Endometrial microvascular endothelial cells (primary cell): Measurements from ENCODE around the gene KCNH4. TPM values are rescaled to one million over a fixed set of nuclear protein-coding genes. Genes with fewer than 3 reads are reported as not detected.
"Not testable (repeated sequence)": the region's sequence is repeated elsewhere in the genome, so short reads cannot be mapped to it uniquely, and the experiment has no call there.

Source experiments
- in situ Hi-C: cut with HindIII; loops from 2 replicates; pipeline ENCODE4 v1.10.0; 2017; ENCODE audit warnings: low sequenced_read_pairs, low pct_unique_long_range_greater_than_20kb; ENCODE audit errors: inconsistent ontology term
- total RNA-seq: library from RNA; depleted of rRNA; stranded (reverse); fragments of >200 nt; gene quantifications from one replicate; pipeline ENCODE4 v1.2.3, GENCODE V29; 2015; ENCODE audit errors: inconsistent ontology term

The KCNH4 gene
- total RNA-seq, 1 donor from 2014 or later: not detected

DNA sequence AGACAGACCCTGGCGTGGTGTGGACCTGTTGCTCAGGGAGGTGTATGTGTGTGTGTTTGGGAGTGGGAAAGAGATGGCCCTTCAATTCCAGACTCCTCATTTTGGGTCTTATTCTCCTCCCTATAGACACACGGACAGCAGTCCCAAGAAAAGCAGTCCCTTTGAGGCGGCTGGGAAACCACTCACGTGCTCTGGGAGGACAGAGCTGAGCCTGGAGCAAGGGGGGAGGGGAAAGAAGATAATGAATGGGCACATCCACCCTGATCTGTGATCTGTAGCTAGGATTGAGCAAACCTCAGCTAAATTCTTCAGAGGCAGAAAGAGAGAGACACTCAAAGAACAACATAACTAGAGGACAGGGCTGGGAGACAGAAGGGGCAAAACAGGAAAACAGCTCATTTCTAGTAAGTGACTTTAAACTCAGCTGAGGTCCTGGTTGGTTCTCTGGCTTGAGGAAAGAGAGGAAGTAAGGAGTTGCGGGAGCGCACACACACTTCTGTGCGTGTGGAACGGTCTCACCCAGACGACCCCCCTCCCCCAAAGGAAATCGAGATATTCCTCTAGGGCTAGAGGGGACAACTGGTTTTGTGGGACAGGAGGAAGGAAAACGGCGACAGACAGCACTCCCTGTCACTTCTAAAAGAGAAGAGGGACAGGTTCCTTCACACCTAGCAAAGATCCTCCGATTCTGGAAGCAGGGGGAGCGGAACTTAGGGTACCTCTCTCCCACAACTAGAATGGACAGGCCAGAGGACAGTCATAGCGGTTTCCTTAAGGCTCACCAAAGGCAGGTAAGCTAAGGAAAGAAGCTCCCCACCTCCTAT is 26.8 kb downstream of the KCNH4 start:
- in situ Hi-C loops: no loop called here

DNA sequence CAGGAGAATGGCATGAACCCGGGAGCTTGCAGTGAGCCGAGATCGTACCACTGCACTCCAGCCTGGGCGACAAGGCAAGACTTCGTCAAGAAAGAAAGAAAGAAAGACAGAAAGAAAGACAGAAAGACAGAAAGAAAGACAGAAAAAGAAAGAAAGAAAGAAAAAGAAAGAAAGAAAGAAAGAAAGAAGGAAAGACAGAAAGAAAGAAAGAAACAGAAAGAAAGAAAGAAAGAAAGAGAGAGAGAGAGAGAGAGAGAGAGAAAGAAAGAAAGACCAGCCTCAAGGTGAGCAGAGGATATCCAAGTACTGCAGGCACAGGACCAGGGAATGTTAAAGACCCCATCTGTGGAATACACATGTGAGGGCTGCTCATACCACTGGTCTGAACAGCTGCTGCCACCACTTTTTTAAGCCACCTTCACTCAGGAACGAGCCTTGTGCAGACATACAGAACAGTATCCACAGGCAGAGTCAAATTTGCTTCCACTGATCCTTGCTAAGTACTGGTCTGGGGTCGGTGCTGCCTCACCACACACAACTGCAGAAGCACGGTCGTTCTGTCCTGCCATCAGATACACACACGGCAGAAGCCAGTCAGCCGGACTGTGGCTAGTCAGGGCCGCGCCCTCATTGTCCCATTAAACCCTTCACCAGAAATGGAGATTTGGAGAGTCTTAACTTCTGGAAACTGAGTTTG is 33.9 kb downstream of the KCNH4 start:
- in situ Hi-C loops: no loop called here

DNA sequence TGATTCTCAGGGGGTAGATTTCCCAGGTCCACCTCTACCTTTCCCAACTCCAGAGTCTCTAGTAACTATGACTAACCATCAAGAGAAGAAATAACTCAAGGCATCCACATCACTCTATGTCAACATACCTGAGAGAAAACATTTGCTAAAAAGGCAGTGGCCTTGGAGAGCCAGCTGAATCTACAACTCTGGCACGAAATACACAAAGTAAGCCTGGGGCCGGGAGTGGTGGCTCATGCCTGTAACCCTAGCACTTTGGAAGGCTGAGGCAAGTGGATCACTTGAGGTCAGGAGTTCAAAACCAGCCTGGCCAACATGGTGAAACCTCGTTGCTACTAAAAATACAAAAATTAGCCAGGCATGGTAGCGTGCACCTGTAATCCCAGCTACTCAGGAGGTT is 37.8 kb downstream of the KCNH4 start:
- in situ Hi-C loops: not testable (repeated sequence)

DNA sequence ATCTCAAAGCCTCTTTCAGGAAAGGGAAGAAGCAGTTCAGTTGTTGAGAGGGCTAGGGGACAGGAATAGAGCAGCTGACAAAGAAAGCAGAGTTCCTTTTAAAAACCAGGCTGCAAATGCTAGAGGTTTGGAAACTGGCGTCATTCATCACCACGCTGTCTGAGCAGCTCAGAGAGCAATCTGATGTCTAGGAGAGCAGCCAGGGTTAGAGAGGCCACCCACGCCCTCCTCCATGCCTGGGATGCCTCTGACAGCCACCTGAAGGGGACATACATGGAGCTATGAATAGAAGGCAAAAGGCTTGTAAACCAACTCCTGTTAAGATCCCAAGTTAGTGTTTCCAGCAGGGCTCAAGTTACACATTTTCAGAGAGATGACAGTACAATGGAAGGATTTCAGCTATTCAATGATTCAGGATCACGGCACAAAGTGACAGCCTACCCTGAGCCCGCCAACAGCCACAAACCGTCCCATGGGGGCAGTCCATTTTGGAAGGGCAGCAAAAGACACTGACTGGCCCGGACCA is 38.5 kb downstream of the KCNH4 start:
- in situ Hi-C loops: no loop called here

DNA sequence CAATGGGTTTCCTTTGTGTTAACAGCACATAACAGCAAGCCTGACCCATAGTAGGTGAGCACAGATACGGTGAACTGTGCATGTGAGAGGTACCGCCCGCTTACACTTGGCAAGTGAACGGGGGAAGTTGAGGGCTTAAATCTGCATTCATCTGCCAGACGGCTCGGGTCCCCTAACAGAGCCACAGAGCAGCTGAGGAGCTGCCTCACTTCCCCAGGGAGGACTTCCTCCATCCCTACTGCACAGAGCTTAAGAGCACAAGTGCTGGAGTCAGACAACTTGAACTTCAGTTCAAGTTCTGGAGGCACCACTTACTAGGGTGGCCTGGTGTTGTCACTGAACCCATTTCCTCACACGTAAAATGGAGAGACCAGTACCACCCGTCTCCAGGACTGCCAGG is 39.6 kb downstream of the KCNH4 start:
- in situ Hi-C loops: no loop called here

DNA sequence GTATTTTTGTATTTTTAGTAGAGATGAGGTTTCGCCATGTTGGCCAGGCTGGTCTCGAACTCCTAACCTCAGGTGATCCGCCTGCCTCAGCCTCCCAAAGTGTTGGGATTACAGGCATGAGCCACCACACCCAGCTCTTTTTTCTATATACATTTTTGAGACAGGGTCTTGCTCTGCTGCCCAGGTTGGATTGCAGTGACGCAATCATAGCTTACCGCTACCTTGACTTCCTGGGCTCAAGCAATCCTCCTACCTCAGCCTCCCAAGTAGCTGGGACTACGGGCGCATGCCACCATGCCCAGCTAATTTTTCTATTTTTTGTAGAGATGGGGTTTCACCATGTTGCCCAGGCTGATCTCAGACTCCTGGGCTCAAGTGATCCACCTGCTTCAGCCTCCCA is 40.3 kb downstream of the KCNH4 start:
- in situ Hi-C loops: not testable (repeated sequence)

DNA sequence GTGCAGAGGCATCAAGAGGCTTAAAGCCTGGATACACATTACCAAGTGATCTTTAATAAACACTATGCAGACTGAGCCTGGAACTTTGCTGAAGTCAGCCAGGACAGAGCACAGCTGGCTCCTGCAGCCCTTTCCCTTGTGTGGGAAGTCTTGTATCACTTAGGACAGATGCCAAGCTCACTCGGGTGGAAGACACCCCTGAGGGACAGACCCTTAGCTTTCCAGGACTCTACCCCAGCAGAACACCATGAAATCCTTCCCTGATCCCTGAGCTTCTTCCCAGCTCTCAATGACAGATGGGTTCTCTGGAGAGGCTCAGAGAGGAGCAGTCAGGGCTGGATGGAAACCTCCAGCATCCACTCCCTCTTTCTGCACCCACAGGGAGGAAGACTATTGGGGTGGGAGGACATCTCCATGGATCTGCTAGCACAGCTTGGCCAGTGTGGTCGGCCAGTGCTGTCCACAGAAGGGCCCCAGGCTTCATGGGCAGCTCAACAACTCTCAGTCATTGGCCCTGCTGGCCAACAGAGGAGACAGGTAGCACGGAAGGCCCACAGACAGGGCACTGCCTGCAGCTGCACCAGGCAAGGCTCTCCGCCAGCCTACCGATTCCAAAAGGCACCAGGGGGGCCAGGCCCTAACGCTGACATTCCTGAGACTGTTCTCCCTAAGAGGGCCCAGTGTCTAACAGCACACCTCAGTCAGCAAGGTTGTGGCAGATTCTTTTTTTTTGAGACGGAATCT is 42.0 kb downstream of the KCNH4 start:
- in situ Hi-C loops: no loop called here

DNA sequence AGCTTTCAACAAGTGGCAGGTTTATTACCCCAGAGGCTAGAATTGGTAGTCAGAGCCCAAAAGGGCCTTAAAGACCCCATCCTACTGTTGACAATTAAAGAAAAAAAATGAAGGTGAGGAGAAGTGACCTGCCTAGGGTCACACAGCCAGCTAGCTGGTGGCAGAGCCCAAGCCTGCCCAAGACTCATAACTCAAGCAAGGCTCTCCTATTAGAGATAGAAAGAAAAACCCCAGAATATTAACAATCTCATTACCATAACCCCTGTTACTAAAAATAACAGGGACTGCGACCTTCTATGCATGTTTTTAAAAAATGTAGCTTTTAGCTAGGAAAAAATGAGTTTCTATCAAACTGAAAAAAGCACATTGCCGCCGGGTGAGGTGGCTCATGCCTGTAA is 44.3 kb downstream of the KCNH4 start:
- in situ Hi-C loops: no loop called here

DNA sequence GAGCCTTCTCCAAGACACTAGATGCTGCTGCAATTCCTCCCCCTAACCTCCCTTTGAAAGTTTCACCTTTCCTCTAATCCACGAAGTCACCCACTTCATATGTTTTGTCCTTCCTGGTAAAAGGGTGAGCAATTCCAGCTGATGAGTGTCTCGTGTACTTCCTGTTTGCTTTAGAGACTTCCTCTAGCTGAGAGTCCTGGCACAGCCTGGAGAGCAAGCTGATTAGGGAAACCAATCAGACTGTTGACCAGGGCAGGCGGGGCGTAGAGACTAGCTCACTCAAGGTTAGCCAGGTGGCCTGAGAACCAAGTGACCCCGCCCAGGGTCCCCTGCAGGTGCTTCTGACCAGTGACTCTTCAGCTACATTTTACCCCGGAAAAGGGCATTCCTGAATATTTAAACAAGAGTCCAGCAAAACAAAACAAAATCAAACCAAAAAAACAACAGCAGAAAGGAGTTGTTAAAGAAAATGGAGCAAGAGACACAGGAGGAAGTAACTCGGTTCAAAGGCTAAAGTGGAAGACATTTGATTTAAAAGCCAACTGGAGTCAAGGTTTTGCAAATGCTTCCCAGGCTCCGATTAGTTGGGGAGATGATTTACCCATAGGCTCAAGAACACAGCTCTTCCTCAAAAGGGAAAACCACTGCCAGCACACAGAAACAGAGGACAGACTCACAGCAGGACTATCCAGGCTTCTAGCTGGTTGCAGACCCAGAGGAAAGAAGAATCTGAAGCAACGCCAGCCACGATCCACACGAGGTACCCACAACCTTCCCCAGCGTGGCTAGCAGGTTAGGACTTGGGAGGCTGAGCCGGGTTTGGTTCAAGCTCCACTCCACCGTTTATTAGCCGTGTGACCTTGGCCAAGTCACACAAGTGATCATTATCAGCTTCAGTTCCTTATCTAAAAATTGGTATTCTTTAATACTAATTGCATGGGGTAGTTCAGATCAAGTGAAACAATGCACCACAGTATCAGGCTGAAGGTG is 45.0 kb downstream of the KCNH4 start:
- in situ Hi-C loops: no loop called here

DNA sequence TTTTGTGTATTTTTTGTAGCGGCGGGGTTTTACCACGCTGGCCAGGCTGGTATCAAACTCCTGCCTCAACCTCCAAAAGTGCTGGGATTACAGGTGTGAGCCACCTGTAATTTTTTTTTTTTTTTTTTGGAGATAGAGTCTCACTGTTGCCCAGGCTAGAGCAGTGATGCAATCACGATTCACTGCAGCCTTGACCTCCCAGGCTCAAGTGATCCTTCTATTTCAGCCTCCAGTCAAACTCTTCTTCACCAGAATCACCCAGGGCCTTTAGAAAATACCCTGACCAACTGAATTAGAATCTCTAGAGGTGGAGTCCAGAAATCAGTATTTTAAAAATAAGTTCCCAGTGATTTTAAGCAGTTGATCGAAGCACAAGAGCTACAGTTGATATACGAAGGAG is 45.8 kb downstream of the KCNH4 start:
- in situ Hi-C loops: no loop called here

DNA sequence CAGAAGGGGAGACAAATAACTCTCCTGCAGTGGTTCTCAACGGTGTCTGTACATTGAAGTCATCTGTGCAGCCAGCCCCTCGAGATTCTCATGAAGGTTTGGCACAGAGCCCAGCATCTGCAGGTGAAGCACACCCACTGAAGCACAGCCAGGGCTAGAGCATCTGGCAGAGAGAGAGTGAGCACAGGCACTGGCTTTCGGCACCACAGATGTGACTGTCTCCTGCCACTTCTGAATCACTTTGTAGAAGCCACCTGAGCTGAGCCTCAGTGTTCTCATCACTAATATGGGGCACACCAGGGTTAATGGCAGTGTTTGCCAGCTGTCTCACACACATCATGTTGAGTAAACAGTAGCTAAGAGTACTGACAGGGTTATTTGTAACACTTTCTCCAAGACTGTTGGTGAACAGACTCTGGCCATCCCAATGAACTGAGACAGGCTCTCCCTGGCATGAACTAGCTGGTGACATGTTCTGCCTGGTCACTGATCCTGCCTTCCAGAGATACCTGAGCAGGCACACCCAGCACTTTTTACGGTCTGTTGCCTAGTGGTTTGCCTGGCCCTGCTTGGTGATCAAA is 47.4 kb downstream of the KCNH4 start:
- in situ Hi-C loops: no loop called here

DNA sequence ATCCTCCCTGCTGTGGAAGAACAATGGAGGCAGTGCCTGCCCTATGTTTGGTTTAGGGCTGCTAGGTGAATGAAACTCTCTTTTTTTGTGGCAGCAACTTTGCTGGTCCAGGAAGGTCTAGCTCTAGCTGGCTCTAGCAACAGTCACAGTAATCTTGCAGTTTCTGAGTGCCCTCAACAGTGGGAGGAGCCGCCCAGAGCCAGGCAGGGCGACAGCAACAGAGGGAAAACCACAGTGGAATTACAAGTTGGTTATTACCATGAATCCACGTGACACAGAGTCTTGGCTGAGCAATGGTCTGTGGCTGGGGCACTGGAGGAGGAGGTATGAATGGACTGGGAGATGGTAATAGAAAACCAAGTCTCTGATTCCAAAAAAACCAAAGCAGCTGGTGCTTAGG is 48.0 kb downstream of the KCNH4 start:
- in situ Hi-C loops: no loop called here

DNA sequence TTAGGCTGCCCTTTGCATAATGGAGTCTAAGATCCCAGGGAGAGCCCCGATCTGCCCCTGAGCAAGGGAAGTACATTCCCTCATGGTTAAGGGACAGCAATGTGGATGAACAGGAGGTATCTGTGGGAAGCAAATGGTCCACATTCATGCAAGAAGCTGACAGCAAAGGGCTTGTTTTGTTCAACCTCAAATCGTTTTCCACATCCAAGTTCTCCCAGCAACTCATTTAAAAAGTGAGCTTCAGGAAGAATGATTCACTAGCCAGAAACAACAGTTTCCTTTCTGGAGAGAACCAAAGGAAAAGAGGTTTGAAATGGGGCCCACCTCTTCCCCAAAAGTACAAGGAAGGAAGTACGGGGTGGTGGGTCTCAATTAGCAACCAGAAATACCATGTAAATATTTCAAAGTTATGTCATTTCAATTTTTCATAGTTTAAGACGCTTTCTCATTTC is 48.9 kb downstream of the KCNH4 start:
- in situ Hi-C loops: no loop called here

DNA sequence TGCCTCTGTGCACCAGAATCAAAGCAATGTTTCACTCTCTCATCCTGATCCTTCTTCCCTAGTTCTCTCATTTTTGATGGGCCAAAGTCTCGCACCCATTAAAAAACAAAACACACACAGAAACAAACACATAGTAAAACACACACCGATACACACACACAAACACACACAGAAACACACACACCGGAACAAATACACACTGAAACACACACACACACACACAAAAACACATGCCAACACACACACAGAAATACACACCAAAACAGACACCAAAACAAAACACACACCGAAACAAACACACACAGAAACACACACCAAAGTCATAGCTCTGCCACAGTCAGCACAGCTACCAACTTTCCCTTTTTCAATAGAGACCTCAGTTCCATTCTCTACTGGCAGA is 49.7 kb downstream of the KCNH4 start:
- in situ Hi-C loops: no loop called here

DNA sequence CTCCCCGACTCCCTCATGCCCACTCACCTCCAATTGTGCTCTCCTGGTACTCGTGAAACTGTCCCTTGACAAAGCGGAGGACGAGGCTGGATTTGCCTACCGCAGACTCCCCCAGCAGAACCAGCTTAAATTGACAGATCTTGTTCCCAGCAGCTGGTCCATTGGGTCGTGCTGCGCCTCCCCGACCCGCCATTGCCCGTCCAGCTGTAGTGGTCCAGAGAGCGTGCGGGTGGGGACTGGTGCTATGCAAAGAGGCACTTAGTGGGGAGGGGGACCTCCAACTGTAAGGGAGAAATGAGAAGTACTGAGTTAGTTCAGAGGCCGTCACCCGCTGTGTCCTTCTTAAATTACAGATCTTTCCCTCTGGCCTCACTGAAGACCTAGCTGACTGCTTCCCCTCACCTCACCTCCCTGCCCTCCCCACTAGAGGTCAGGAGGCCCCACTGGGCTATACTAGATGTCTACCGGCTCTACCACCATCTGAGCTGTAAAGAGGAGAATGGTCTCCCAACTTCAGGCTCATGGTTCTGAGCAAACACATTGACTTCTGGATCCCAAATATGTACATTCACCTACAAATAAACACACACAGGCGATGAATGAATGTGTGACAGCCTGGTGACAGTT is 50.5 kb downstream of the KCNH4 start:
- in situ Hi-C loops: no loop called here

DNA sequence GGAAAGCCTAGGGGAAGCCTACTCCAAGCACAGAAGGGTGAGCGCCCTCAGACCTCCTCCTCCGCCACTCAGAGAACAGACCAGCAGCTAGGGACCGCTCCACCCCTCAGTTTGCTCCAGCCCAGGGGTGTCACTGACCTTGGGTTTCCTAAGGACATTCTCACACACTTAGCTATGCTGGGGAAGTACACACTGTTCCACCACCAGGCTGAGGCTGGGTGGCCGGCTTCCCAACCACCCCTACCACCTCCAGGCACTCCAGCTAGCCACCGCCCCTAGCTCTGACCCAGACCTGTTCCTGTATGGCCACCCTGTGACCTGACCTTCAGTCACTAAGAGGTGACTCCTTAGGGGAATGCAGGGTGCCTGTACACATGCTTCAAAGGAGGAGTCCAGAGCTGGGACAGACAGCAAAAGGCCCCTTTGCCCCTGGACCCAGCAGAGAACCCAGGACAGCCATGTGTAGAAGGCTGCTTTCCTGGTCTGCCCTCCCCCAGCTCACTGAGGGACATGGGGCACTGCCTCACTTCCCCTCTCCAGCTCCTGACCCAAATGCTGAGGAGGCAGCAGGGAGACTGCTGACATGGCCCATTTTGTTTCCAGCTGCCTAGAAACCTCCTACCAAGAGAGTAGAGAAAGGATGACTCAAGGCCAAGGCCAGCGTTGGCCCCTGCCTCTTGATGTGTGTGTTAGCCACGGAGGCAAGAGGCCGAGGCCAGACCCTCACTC is 51.7 kb downstream of the KCNH4 start:
- in situ Hi-C loops: no loop called here

DNA sequence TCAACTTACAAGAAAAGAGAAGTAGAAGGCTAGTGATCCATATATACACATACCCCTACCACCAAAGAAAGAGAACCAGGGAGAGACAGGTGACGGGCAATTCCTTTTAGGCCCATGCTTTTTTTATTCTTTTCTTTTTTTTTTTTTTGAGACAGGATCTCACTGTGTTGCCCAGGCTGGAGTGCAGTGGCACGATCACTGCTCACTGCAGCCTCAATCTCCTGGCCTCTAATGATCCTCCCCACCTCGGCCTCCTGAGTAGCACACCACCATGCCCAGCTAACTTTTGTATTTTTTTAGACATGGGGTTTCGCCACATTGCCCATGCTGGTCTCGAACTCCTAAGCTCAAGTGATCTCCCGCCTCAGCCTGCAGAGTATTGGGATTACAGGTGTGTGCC is 53.5 kb downstream of the KCNH4 start:
- in situ Hi-C loops: no loop called here
